HCEC 1CT (cell line): ENCODE measurements around the gene STARD13.

Source experiments
- DNase-seq: peaks from one replicate; pipeline ENCODE4 v3.0.0-alpha.2; 2017

STARD13 gene

GRCh38 chr13:33224686-33225085, 60.9 kb downstream of the STARD13 start:
- no peak for DNase-seq

GRCh38 chr13:33224191-33224590, 61.4 kb downstream of the STARD13 start:
- DNase-seq: no peak

GRCh38 chr13:33219926-33220325, 65.6 kb downstream of the STARD13 start:
- DNase-seq: no peak

GRCh38 chr13:33218426-33218825, 67.1 kb downstream of the STARD13 start:
- DNase-seq: no peak

- DNase-seq: peak; percentile 63
These were observed 67.5 kb downstream of the STARD13 start for GRCh38 chr13:33218020-33218419.

- DNase-seq: no peak
These were observed 68.3 kb downstream of the STARD13 start for GRCh38 chr13:33217256-33217655.

GRCh38 chr13:33213797-33214196, 71.8 kb downstream of the STARD13 start:
- no peak for DNase-seq

- no peak for DNase-seq
These were observed 72.4 kb downstream of the STARD13 start for GRCh38 chr13:33213024-33213768.

- no peak for DNase-seq
These were observed 73.2 kb downstream of the STARD13 start for GRCh38 chr13:33212396-33212795.

- no peak for DNase-seq
These were observed 75.5 kb downstream of the STARD13 start for GRCh38 chr13:33210090-33210489.

- DNase-seq: no peak
These were observed 77.0 kb downstream of the STARD13 start for GRCh38 chr13:33208290-33209220.

- DNase-seq: peak; percentile 90
These were observed 78.0 kb downstream of the STARD13 start for GRCh38 chr13:33207615-33207961.

- no peak for DNase-seq
These were observed 78.5 kb downstream of the STARD13 start for GRCh38 chr13:33206945-33207614.

GRCh38 chr13:33206425-33206824, 79.1 kb downstream of the STARD13 start:
- DNase-seq: peak; percentile 43

- peak; percentile 46 for DNase-seq
These were observed 79.7 kb downstream of the STARD13 start for GRCh38 chr13:33205804-33206221.

GRCh38 chr13:33205224-33205623, 80.3 kb downstream of the STARD13 start:
- no peak for DNase-seq

- DNase-seq: peak; percentile 88
These were observed 81.2 kb downstream of the STARD13 start for GRCh38 chr13:33204130-33204927.

GRCh38 chr13:33202644-33203169, 82.8 kb downstream of the STARD13 start:
- no peak for DNase-seq

- no peak for DNase-seq
These were observed 83.9 kb downstream of the STARD13 start for GRCh38 chr13:33201659-33202058.

GRCh38 chr13:33199289-33199850, 86.2 kb downstream of the STARD13 start:
- no peak for DNase-seq

- DNase-seq: no peak
These were observed 88.0 kb downstream of the STARD13 start for GRCh38 chr13:33197541-33197971.

GRCh38 chr13:33196767-33197166, 88.8 kb downstream of the STARD13 start:
- DNase-seq: no peak
